ENCODE results near the gene CHCHD3. TPM values are rescaled to one million over a fixed set of nuclear protein-coding genes. Genes with fewer than 3 reads are reported as not detected.

CHCHD3 gene
- total and polyA plus RNA-seq, 4 donors: 20.1 to 78.0 (median 46.9) TPM

DNA sequence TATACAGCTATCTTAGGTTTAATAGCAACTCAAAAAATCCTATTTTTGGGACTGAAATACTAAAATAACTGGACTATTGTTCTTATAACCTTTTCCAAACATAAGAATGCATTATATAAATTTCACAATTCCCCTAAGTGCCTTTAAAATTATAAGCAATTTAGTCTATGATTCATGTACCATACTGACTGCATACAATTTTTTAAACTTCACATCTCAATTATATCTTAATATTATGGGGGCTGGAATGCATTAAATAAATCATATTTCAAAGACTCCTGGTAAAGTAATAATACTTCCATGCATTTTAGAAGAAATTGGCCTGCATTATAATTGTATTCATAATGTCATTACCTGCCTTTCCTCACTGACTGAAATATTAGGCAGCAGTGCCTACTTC, 144.6 kb downstream of the CHCHD3 start:
- no peaks in the 10 kb centered on the region for H3K27me3 ChIP-seq (ENCODE audit: control insufficient read depth in 3 of 3, insufficient read depth in 3 of 3, low read length in 2 of 3)
- peaks cover 0 to 4% (median 1%) of the 10 kb centered on the region in 4 donors for H3K36me3 ChIP-seq (ENCODE audit: control insufficient read depth in 4 of 4, insufficient read depth in 4 of 4, low read length in 4 of 4)
- H3K9ac ChIP-seq (ENCODE audit: insufficient read depth in 1 of 2, low read length in 2 of 2): no peak overlapping the region
- no peak for ATAC-seq (ENCODE audit: insufficient read depth, low FRiP score)
- H3K27ac ChIP-seq (ENCODE audit: low read depth in 1 of 2, low read length in 1 of 2): no peak overlapping the region
- H3K4me1 ChIP-seq (ENCODE audit: control insufficient read depth in 5 of 5, insufficient read depth in 5 of 5, low read length in 5 of 5): peaks cover 0 to 8% (median 0%) of the 10 kb centered on the region in 5 donors
- H3K4me3 ChIP-seq: no peak overlapping the region
- TF ChIP-seq, protein P1, sequence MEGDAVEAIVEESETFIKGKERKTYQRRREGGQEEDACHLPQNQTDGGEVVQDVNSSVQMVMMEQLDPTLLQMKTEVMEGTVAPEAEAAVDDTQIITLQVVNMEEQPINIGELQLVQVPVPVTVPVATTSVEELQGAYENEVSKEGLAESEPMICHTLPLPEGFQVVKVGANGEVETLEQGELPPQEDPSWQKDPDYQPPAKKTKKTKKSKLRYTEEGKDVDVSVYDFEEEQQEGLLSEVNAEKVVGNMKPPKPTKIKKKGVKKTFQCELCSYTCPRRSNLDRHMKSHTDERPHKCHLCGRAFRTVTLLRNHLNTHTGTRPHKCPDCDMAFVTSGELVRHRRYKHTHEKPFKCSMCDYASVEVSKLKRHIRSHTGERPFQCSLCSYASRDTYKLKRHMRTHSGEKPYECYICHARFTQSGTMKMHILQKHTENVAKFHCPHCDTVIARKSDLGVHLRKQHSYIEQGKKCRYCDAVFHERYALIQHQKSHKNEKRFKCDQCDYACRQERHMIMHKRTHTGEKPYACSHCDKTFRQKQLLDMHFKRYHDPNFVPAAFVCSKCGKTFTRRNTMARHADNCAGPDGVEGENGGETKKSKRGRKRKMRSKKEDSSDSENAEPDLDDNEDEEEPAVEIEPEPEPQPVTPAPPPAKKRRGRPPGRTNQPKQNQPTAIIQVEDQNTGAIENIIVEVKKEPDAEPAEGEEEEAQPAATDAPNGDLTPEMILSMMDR (IDR thresholded peaks at IDR 0.05; ENCODE audit: control extremely low read depth, extremely low read depth): no peak
- no peaks in the 10 kb centered on the region for H3K9me3 ChIP-seq (ENCODE audit: control insufficient read depth in 4 of 4, insufficient read depth in 3 of 4, low read length in 3 of 4)
- DNase-seq: no peak

DNA sequence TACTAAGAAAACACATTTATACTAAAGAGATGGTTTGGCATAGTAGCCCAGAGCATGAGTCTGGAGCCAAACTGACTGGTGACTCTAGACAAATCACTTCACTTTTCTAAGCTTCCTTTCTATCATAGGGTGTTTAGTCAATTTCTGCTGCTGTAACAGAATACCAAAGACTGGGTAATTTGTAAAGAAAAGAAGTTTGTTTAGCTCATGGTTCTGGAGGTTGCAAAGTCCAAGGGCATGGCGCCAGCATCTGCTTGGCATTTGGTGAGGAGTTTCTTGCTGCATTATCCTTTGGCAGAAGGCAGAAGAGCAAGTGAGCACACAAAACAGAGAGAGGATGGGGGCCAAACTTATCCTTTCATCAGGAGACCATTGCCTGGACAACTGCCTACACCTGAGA, 146.3 kb downstream of the CHCHD3 start:
- Histone ChIP-seq H3K4me3 (no peak overlapping the region), H3K36me3 (ENCODE audit: control insufficient read depth in 4 of 4, insufficient read depth in 4 of 4, low read length in 4 of 4) (peaks cover 0 to 3% (median 1%) of the 10 kb centered on the region in 4 donors), H3K4me1 (ENCODE audit: control insufficient read depth in 5 of 5, insufficient read depth in 5 of 5, low read length in 5 of 5) (peaks cover 0 to 8% (median 0%) of the 10 kb centered on the region in 5 donors), H3K9me3 (ENCODE audit: control insufficient read depth in 4 of 4, insufficient read depth in 3 of 4, low read length in 3 of 4) (no peaks in the 10 kb centered on the region), H3K27ac (ENCODE audit: low read depth in 1 of 2, low read length in 1 of 2) (no peak overlapping the region), H3K27me3 (ENCODE audit: control insufficient read depth in 3 of 3, insufficient read depth in 3 of 3, low read length in 2 of 3) (no peaks in the 10 kb centered on the region), H3K9ac (ENCODE audit: insufficient read depth in 1 of 2, low read length in 2 of 2) (no peak overlapping the region)
- ATAC-seq (ENCODE audit: insufficient read depth, low FRiP score): no peak
- no peak for DNase-seq
- TF ChIP-seq, protein P1 (IDR thresholded peaks at IDR 0.05; ENCODE audit: control extremely low read depth, extremely low read depth): no peak
- WGBS, 2 donors: 100% methylated on average over 1 of the region's 1 CpG

GRCh38 chr7:132934017-132934416, 147.9 kb downstream of the CHCHD3 start:
- no peak for DNase-seq
- H3K9me3 ChIP-seq (ENCODE audit: control insufficient read depth in 4 of 4, insufficient read depth in 3 of 4, low read length in 3 of 4): no peaks in the 10 kb centered on the region
- WGBS, 2 donors: 98 to 100% methylated on average over 2 of the region's 2 CpGs
- TF ChIP-seq, protein P1 (IDR thresholded peaks at IDR 0.05; ENCODE audit: control extremely low read depth, extremely low read depth): no peak
- H3K4me3 ChIP-seq: no peak overlapping the region
- no peaks in the 10 kb centered on the region for H3K27me3 ChIP-seq (ENCODE audit: control insufficient read depth in 3 of 3, insufficient read depth in 3 of 3, low read length in 2 of 3)
- no peak overlapping the region for H3K9ac ChIP-seq (ENCODE audit: insufficient read depth in 1 of 2, low read length in 2 of 2)
- H3K4me1 ChIP-seq (ENCODE audit: control insufficient read depth in 5 of 5, insufficient read depth in 5 of 5, low read length in 5 of 5): peaks cover 0 to 8% (median 0%) of the 10 kb centered on the region in 5 donors
- H3K27ac ChIP-seq (ENCODE audit: low read depth in 1 of 2, low read length in 1 of 2): no peak overlapping the region
- no peak for ATAC-seq (ENCODE audit: insufficient read depth, low FRiP score)
- peaks cover 0 to 3% (median 1%) of the 10 kb centered on the region in 4 donors for H3K36me3 ChIP-seq (ENCODE audit: control insufficient read depth in 4 of 4, insufficient read depth in 4 of 4, low read length in 4 of 4)

DNA sequence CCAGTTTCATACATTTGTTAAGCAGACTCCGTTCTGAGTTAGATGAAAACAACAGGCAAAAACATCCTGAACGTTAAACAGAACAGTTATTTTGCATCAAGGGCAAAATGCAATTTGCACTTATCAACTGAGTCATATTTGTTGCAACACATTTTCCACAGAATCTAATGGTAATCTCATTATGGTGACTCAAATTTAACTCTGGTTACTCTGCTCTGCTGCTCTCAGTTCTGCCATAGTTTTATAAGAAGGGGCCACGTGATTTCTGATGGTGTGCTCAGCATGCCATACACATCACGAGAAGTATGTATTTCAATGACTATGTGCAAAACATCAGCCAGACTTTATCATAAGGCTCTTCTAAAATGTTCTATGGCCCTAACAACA, 148.8 kb downstream of the CHCHD3 start:
- Histone ChIP-seq H3K4me1 (ENCODE audit: control insufficient read depth in 5 of 5, insufficient read depth in 5 of 5, low read length in 5 of 5) (peaks cover 0 to 8% (median 0%) of the 10 kb centered on the region in 5 donors), H3K4me3 (no peak overlapping the region), H3K27me3 (ENCODE audit: control insufficient read depth in 3 of 3, insufficient read depth in 3 of 3, low read length in 2 of 3) (no peaks in the 10 kb centered on the region), H3K36me3 (ENCODE audit: control insufficient read depth in 4 of 4, insufficient read depth in 4 of 4, low read length in 4 of 4) (peaks cover 0 to 3% (median 0%) of the 10 kb centered on the region in 4 donors), H3K27ac (ENCODE audit: low read depth in 1 of 2, low read length in 1 of 2) (no peak overlapping the region), H3K9ac (ENCODE audit: insufficient read depth in 1 of 2, low read length in 2 of 2) (no peak overlapping the region), H3K9me3 (ENCODE audit: control insufficient read depth in 4 of 4, insufficient read depth in 3 of 4, low read length in 3 of 4) (no peaks in the 10 kb centered on the region)
- peak in 1 of 3 donors; percentile 8 for DNase-seq
- TF ChIP-seq, protein P1 (IDR thresholded peaks at IDR 0.05; ENCODE audit: control extremely low read depth, extremely low read depth): no peak
- ATAC-seq (ENCODE audit: insufficient read depth, low FRiP score): no peak
- 64 to 74% methylated on average over 4 of the region's 4 CpGs for WGBS, 2 donors

Data from lung (tissue), 12 donors.